WTC11 (cell line): ENCODE measurements around the gene IER2. TPM values are rescaled to one million over a fixed set of nuclear protein-coding genes. Genes with fewer than 3 reads are reported as not detected.
A peak's percentile ranks its signal among the peaks of the same experiment; 100 is the strongest.

Experiments used
- ATAC-seq: fragments of 200-7000 bp; cut with Tn5 transposase; 2 replicates; pipeline ENCODE4 v1.10.0; 2021; ENCODE audit warnings: mild to moderate bottlenecking, moderate library complexity
- CTCF ChIA-PET: fragments of 300-600 bp; sonication (Branson Sonifier 250); formaldehyde crosslinking; loops from one replicate; lab custom pipeline; 2021; ENCODE audit warnings: antibody characterized with exemption; lab: Charles Lee
- POLR2A ChIA-PET: fragments of 350-600 bp; sonication (Branson Sonifier 250); formaldehyde crosslinking; loops from one replicate; lab custom pipeline; 2021; ENCODE audit warnings: antibody characterized with exemption; lab: Charles Lee
- DNase-seq: peaks from one replicate; pipeline ENCODE4 v3.0.0; 2021; ENCODE audit warnings: low spot score
- H3K27ac Mint-ChIP-seq: 2 replicates; pipeline ENCODE4 v1.8.0; 2021; ENCODE audit warnings: mixed read lengths
- H3K27me3 Mint-ChIP-seq: 2 replicates; pipeline ENCODE4 v1.8.0; 2021; ENCODE audit warnings: low read depth, mild to moderate bottlenecking, moderate library complexity, mixed read lengths
- H3K36me3 Mint-ChIP-seq: 2 replicates; pipeline ENCODE4 v1.8.0; 2021; ENCODE audit warnings: mixed read lengths
- H3K4me1 Mint-ChIP-seq: 2 replicates; pipeline ENCODE4 v1.8.0; 2022; ENCODE audit warnings: mixed read lengths
- H3K4me3 Mint-ChIP-seq: 2 replicates; pipeline ENCODE4 v1.8.0; 2021; ENCODE audit warnings: mild to moderate bottlenecking, moderate library complexity, mixed read lengths
- H3K9me3 Mint-ChIP-seq: 2 replicates; pipeline ENCODE4 v1.8.0; 2021; ENCODE audit warnings: mixed read lengths
- ATF1 ChIP-seq: sonication (generic); formaldehyde crosslinking; IDR thresholded peaks from 2 replicates; pipeline ENCODE4 v1.8.1; 2023; ENCODE audit warnings: mild to moderate bottlenecking, moderate library complexity, missing genetic modification reagents
- CREM ChIP-seq: sonication (generic); formaldehyde crosslinking; IDR thresholded peaks from 2 replicates; pipeline ENCODE4 v1.8.1; 2022; ENCODE audit warnings: mild to moderate bottlenecking, missing genetic modification reagents, moderate library complexity
- CTCF ChIP-seq: fragments of 200-600 bp; IDR thresholded peaks from 2 replicates; pipeline ENCODE4 v1.8.0; 2022; ENCODE audit warnings: antibody characterized with exemption
- E2F4 ChIP-seq: sonication (generic); formaldehyde crosslinking; IDR thresholded peaks from 2 replicates; pipeline ENCODE4 v1.8.1; 2022; ENCODE audit warnings: low read depth, mild to moderate bottlenecking, moderate library complexity, missing genetic modification reagents, borderline replicate concordance
- EMX1 ChIP-seq: fragments of 250-450 bp; sonication (Bioruptor Pico); IDR thresholded peaks from 2 replicates; pipeline ENCODE4 v1.8.0; 2021; ENCODE audit warnings: mild to moderate bottlenecking
- ETV6 ChIP-seq: sonication (generic); formaldehyde crosslinking; IDR thresholded peaks from 2 replicates; pipeline ENCODE4 v1.8.1; 2022; ENCODE audit warnings: mild to moderate bottlenecking, missing genetic modification reagents
- FOXP1 ChIP-seq: sonication (generic); formaldehyde crosslinking; IDR thresholded peaks from 2 replicates; pipeline ENCODE4 v1.8.0; 2022; ENCODE audit warnings: missing genetic modification reagents, mild to moderate bottlenecking, moderate library complexity, borderline replicate concordance
- HMGXB4 ChIP-seq: sonication (generic); formaldehyde crosslinking; IDR thresholded peaks from 2 replicates; pipeline ENCODE4 v1.8.1; 2023; ENCODE audit warnings: mild to moderate bottlenecking, moderate library complexity, missing genetic modification reagents
- PRRX2 ChIP-seq: fragments of 250-450 bp; sonication (Bioruptor Pico); IDR thresholded peaks from 2 replicates; pipeline ENCODE4 v1.8.0; 2021; ENCODE audit warnings: mild to moderate bottlenecking
- RELA ChIP-seq: sonication (generic); formaldehyde crosslinking; IDR thresholded peaks from 2 replicates; pipeline ENCODE4 v1.8.1; 2022; ENCODE audit warnings: missing genetic modification reagents, mild to moderate bottlenecking, borderline replicate concordance
- SOX15 ChIP-seq: fragments of 250-450 bp; sonication (Bioruptor Pico); IDR thresholded peaks from 2 replicates; pipeline ENCODE4 v1.9.0; 2021; ENCODE audit warnings: mild to moderate bottlenecking
- SP1 ChIP-seq: sonication (generic); formaldehyde crosslinking; conservative IDR thresholded peaks from 2 replicates; pipeline ENCODE4 v1.8.1; 2022; ENCODE audit warnings: missing genetic modification reagents
- TP53 ChIP-seq: sonication (generic); formaldehyde crosslinking; IDR thresholded peaks from 2 replicates; pipeline ENCODE4 v1.8.1; 2023; ENCODE audit warnings: mild to moderate bottlenecking, missing genetic modification reagents
- ZNF671 ChIP-seq: fragments of 250-450 bp; sonication (Bioruptor Pico); IDR thresholded peaks from 2 replicates; pipeline ENCODE4 v1.8.0; 2021; ENCODE audit warnings: mild to moderate bottlenecking
- total RNA-seq: library from RNA; stranded (reverse); gene quantifications from 3 replicates; pipeline ENCODE4 v1.2.3, GENCODE V29; 2021
- TF ChIP-seq, protein P1 (sequence below): fragments of 250-450 bp; sonication (Bioruptor Pico); conservative IDR thresholded peaks from 2 replicates; pipeline ENCODE4 v1.9.0; 2021; ENCODE audit warnings: mild to moderate bottlenecking

Gene IER2
- total RNA-seq, 1 experiment from 2014 or later: 138 TPM

- Mint-ChIP-seq H3K36me3 (peaks cover 5% of the 10 kb centered on the region; the same call in 1 of the 2 replicates), H3K9me3 (no peaks in the 10 kb centered on the region), H3K27me3 (peaks cover 30% of the 10 kb centered on the region), H3K27ac (no peak overlapping the region; the same call in 1 of the 2 replicates), H3K4me1 (peaks cover 4% of the 10 kb centered on the region), H3K4me3 (no peak overlapping the region)
- ChIA-PET POLR2A (interaction anchor here (0.6 to 1.4 kb wide), 5 partner anchors 10 to 299 kb away, joined by 3 to 7 read pairs (median 4); partner anchors contain the start of genes IER2, NACC1 and STX10), CTCF (interaction anchor here (0.5 to 3.4 kb wide), 22 partner anchors 9 to 523 kb away, joined by 3 to 34 read pairs (median 5); partner anchors contain the start of genes NACC1 and TRMT1)
- DNase-seq: peak; percentile 82
- ATAC-seq: peak; percentile 57
- TF ChIP-seq CTCF: peak; percentile 73
- TF ChIP-seq HMGXB4 (CRISPR knock-in tag): peak; percentile 77; the same call in 1 of the 2 replicates
- no peak for TF ChIP-seq ZNF671 (CRISPR knock-in tag)
Observed at GRCh38 chr19:13104360-13104847, 45.8 kb upstream of the IER2 start.

DNA sequence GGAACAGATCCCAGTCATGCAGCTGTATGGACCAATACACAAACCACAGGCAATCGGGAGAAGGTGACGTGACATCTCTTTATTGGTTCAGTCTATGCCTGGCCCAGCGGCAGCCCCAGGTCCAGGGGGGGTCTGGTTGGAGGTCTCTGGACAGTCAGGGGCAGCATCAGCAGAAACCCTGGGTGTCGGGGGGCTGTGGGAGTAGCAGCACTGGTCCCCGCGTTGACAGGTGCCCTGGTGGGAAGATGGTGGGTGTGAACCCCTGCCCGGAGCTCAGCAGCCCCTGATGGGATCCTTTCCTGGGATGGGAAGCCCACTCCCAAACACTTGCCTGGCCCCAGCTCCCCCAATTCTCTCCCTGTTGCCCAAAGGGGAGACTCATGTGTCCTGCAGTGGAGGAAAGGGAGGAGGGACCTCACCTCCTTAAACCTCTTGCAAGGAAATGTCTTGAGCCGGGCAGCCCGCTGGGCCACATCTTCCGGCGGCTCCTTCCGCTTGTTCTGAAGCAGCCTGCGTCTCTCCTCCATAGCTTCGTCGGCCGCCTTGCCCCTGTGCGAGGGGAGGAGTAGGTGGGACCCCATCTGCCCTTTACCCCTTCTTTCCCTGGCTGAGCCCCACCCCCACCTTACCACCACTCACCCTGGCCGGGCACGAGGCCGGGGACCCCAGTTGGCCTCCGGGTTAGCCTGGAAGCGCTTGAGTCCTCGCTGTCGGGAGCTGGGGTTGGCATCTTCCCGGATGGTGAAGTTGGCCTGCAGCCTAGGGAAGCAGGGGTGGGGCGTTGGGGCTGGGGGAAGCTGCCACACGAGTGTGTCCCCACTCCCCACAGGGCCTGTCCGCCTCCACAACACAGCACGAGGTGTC, 45.1 kb upstream of the IER2 start:
- DNase-seq: no peak
- Mint-ChIP-seq H3K27me3 (peaks cover 24% of the 10 kb centered on the region), H3K4me1 (peaks cover 4% of the 10 kb centered on the region), H3K27ac (no peak overlapping the region; the same call in 1 of the 2 replicates)
- ATAC-seq: no peak
- ChIA-PET POLR2A (interaction anchor here (0.6 to 1.4 kb wide), 5 partner anchors 11 to 300 kb away, joined by 3 to 7 read pairs (median 4); partner anchors contain the start of genes IER2, NACC1 and STX10), CTCF (interaction anchor here (0.5 to 3.4 kb wide), 22 partner anchors 8 to 523 kb away, joined by 3 to 34 read pairs (median 4); partner anchors contain the start of genes NACC1 and TRMT1)
- TF ChIP-seq ATF1 (CRISPR knock-in tag) (no peak), SP1 (no peak), EMX1 (CRISPR knock-in tag) (no peak), PRRX2 (CRISPR knock-in tag) (no peak), FOXP1 (CRISPR knock-in tag) (no peak), CREM (CRISPR knock-in tag) (no peak), ETV6 (CRISPR knock-in tag) (no peak), RELA (CRISPR knock-in tag) (no peak), TP53 (CRISPR knock-in tag) (no peak), E2F4 (CRISPR knock-in tag) (no peak), SOX15 (CRISPR knock-in tag) (no peak)
- TF ChIP-seq, protein P1, sequence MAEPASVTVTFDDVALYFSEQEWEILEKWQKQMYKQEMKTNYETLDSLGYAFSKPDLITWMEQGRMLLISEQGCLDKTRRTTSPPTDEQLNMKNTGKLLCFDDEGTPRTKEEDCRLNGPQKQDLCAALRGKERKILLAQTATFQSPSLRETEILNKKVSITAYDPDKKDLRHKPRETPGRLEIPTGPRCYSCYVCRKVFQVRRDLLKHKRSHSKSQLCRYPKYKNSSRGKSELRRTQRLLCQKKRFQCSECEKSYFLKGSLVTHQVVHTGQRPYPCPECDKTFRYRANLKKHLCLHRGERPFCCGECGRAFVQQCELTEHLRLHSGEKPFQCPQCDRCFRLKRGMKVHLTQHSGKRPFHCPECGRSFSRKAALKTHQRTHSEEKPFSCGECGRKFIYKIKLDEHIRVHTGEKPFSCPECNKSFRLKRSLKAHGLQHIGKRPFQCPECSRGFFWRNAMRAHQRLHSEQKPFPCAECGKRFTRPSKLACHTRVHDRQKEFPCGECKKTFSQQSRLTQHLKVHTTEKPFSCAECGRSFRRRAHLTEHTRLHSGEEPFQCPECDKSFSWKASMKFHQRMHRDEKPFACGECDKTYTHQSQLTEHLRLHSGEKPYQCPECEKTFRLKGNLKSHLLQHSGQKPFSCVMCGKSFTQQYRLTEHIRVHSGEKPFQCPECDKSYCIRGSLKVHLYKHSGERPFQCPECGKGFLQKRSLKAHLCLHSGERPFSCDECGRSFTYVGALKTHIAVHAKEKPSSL (CRISPR knock-in tag): no peak
- TF ChIP-seq, all 79 proteins: peak for 0
- peaks cover 8% of the 10 kb centered on the region for H3K36me3 Mint-ChIP-seq
- no peak overlapping the region for H3K4me3 Mint-ChIP-seq
- no peaks in the 10 kb centered on the region for H3K9me3 Mint-ChIP-seq
